GM12878 (cell line): ENCODE measurements around the gene ULBP3. TPM values are rescaled to one million over a fixed set of nuclear protein-coding genes. Genes with fewer than 3 reads are reported as not detected.

Source experiments
- ATAC-seq: fragments of 200-7000 bp; cut with Tn5 transposase; 3 replicates; pipeline ENCODE4 v1.9.1; 2020; ENCODE audit warnings: mild to moderate bottlenecking, moderate library complexity
- BruUV-seq: library from RNA; stranded (reverse); fragments of 400-500 nt; replicated peaks from 2 replicates; lab custom pipeline; 2021; lab: Mats Ljungman, UMichigan
- CTCF ChIA-PET: fragments of 300-600 bp; sonication (Branson Sonifier 250); formaldehyde crosslinking; extraction: SDS; loops from one replicate; lab custom pipeline; 2021; ENCODE audit warnings: inconsistent platforms; lab: Yijun Ruan, JAX
- POLR2A ChIA-PET: fragments of 350-600 bp; formaldehyde crosslinking; extraction: SDS; loops from one replicate; lab custom pipeline; 2021; ENCODE audit warnings: inconsistent platforms; lab: Charles Lee
- RAD21 ChIA-PET: fragments of 300-600 bp; sonication (Branson Sonifier 250); formaldehyde crosslinking; loops from one replicate; lab custom pipeline; 2023; ENCODE audit warnings: antibody characterized with exemption; ENCODE audit not compliant: unreplicated experiment; lab: Charles Lee
- SMC1A ChIA-PET: fragments of 300-600 bp; sonication (Branson Sonifier 250); formaldehyde crosslinking; loops from one replicate; lab custom pipeline; 2023; ENCODE audit not compliant: unreplicated experiment, uncharacterized antibody; lab: Charles Lee
- DNase-seq: peaks from one replicate; pipeline ENCODE4 v3.0.0-alpha.2; 2011; ENCODE audit warnings: low read depth, low spot score
- FAIRE-seq: peaks from 3 replicates; lab custom pipeline; 2011; peaks lifted over from hg19 to GRCh38; lab: Jason Lieb, UNC
- H2AFZ ChIP-seq: 2 replicates; pipeline ENCODE4 v1.6.0; 2011; ENCODE audit warnings: low read depth, low read length, control low read depth; ENCODE audit not compliant: control insufficient read depth
- H3K27ac ChIP-seq: 2 replicates; pipeline ENCODE4 v1.5.1; 2011; ENCODE audit warnings: control low read depth; ENCODE audit not compliant: control insufficient read depth, insufficient read depth
- H3K27me3 ChIP-seq, 2 experiments: replicated peaks in 1 of 2; 2 replicates each; pipeline versions ENCODE4 v1.6.0 to v1.6.1; 2011; ENCODE audit warnings: low read length in 1 of 2; ENCODE audit not compliant: control insufficient read depth in 2 of 2, insufficient read depth in 2 of 2
- H3K36me3 ChIP-seq, 2 experiments: 2 replicates each; pipeline ENCODE4 v1.5.1; 2011; ENCODE audit warnings: low read length in 1 of 2; ENCODE audit not compliant: control insufficient read depth in 2 of 2, insufficient read depth in 2 of 2
- H3K4me1 ChIP-seq: 2 replicates; pipeline ENCODE4 v1.6.1; 2011; ENCODE audit warnings: mild to moderate bottlenecking, low read length, moderate library complexity, mixed read lengths; ENCODE audit not compliant: control insufficient read depth, insufficient read depth
- H3K4me2 ChIP-seq: 2 replicates; pipeline ENCODE4 v1.6.0; 2011; ENCODE audit warnings: control low read depth; ENCODE audit not compliant: control insufficient read depth, insufficient read depth
- H3K4me3 ChIP-seq: fragments of 200-600 bp; sonication (generic); 2 replicates; pipeline ENCODE4 v1.5.1; 2016
- H3K79me2 ChIP-seq: 2 replicates; pipeline ENCODE4 v1.6.0; 2011; ENCODE audit warnings: low read length; ENCODE audit not compliant: control insufficient read depth, insufficient read depth
- H3K9ac ChIP-seq: 2 replicates; pipeline ENCODE4 v1.8.0; 2011; ENCODE audit warnings: low read length, control low read depth, mixed read lengths; ENCODE audit not compliant: control insufficient read depth, insufficient read depth
- H3K9me3 ChIP-seq: replicated peaks from 3 replicates; pipeline ENCODE4 v1.5.1; 2011; ENCODE audit warnings: mild to moderate bottlenecking, low read length; ENCODE audit not compliant: control insufficient read depth, insufficient read depth
- H4K20me1 ChIP-seq: 2 replicates; pipeline ENCODE4 v1.6.0; 2011; ENCODE audit not compliant: control insufficient read depth, insufficient read depth
- CBFB ChIP-seq: IDR thresholded peaks from 2 replicates; pipeline ENCODE4 v1.6.1; 2016; ENCODE audit warnings: antibody characterized with exemption, low read depth
- ETV6 ChIP-seq, 2 experiments: fragments of 450-650 bp in 1 of 2; IDR thresholded peaks in 1 of 2; conservative IDR thresholded peaks in 1 of 2; 2 replicates each; pipeline ENCODE4 v1.6.1; 2014; ENCODE audit warnings: antibody characterized with exemption in 1 of 2, borderline replicate concordance in 1 of 2, low read depth in 1 of 2, mild to moderate bottlenecking in 1 of 2, moderate library complexity in 1 of 2
- FOXM1 ChIP-seq: IDR thresholded peaks from 2 replicates; pipeline ENCODE4 v1.6.1; 2012; ENCODE audit warnings: low read depth, mild to moderate bottlenecking, inconsistent platforms, low read length, moderate library complexity
- JUNB ChIP-seq: IDR thresholded peaks from 2 replicates; pipeline ENCODE4 v1.6.1; 2016; ENCODE audit warnings: antibody characterized with exemption, mild to moderate bottlenecking
- JUND ChIP-seq: IDR thresholded peaks from 2 replicates; pipeline ENCODE4 v1.6.1; 2012; ENCODE audit warnings: low read depth, mild to moderate bottlenecking, low read length, improper control_type of control experiment, moderate library complexity
- LARP7 ChIP-seq: fragments of 450-650 bp; IDR thresholded peaks from 2 replicates; pipeline ENCODE4 v1.6.1; 2017; ENCODE audit warnings: mild to moderate bottlenecking
- PAX8 ChIP-seq: fragments of 450-650 bp; IDR thresholded peaks from 2 replicates; pipeline ENCODE4 v1.6.1; 2017; ENCODE audit warnings: mild to moderate bottlenecking, moderate library complexity
- RUNX3 ChIP-seq: IDR thresholded peaks from 2 replicates; pipeline ENCODE4 v1.6.1; 2012; ENCODE audit warnings: low read length, inconsistent platforms
- SPI1 ChIP-seq: IDR thresholded peaks from 2 replicates; pipeline ENCODE4 v1.6.1; 2011; ENCODE audit warnings: low read depth, mild to moderate bottlenecking, low read length, moderate library complexity, borderline replicate concordance; ENCODE audit not compliant: insufficient read depth
- STAT1 ChIP-seq: fragments of 450-650 bp; conservative IDR thresholded peaks from 2 replicates; pipeline ENCODE4 v1.6.1; 2014; ENCODE audit warnings: antibody characterized with exemption, mild to moderate bottlenecking
- WGBS: methylation state at CpG from one replicate; pipeline ENCODE4 v1.1.6; 2016; ENCODE audit warnings: low lambda C conversion rate; ENCODE audit not compliant: insufficient replicate concordance, insufficient coverage; ENCODE audit errors: missing lambda C conversion rate; 5-methylcytosine and 5-hydroxymethylcytosine counted together
- in situ Hi-C: fragments of 300-500 bp; cut with MboI; formaldehyde crosslinking; loops from 9 replicates; pipeline ENCODE4 v1.14.3; 2018; ENCODE audit warnings: mixed read lengths
- intact Hi-C: fragments of 100-400 bp; cut with micrococcal nuclease; formaldehyde crosslinking; loops from one replicate; pipeline ENCODE4 v1.14.2; 2022; ENCODE audit not compliant: unreplicated experiment
- polyA plus RNA-seq, 11 experiments: library from polyadenylated mRNA; depleted of rRNA in 4 of 11; unstranded in 6 of 11; stranded (reverse) in 5 of 11; fragments of >200 nt; fragmentation: Nextera tagmentation in 4 of 11; fragmentation: Illumina TruSeq in 1 of 11; extraction: Ambion mirVana in 4 of 11; extraction: Trizol in 1 of 11; gene quantifications; 1 replicate in 1 of 11; 2 replicates in 10 of 11; pipeline versions ENCODE4 v1.2.1 to v1.2.3, GENCODE V29; 2011 to 2016; ENCODE audit warnings: inconsistent platforms in 2 of 11, missing spikeins in 2 of 11, low read depth in 1 of 11
- total RNA-seq, 4 experiments: library from RNA; depleted of rRNA in 3 of 4; stranded (reverse); fragments of >200 nt in 3 of 4; fragmentation: Illumina TruSeq in 1 of 4; extraction: Trizol in 1 of 4; gene quantifications; 2 replicates each; pipeline versions ENCODE4 v1.2.1 to v1.2.3, GENCODE V29; 2013 to 2021
- TF ChIP-seq, protein P1 (sequence below): fragments of 450-650 bp; IDR thresholded peaks from 2 replicates; pipeline ENCODE4 v1.6.1; 2017; ENCODE audit warnings: borderline replicate concordance
- TF ChIP-seq, protein P2 (sequence below): fragments of 150-350 bp; IDR thresholded peaks from 2 replicates; pipeline ENCODE4 v1.6.1; 2016; ENCODE audit warnings: low read depth, low read length
- TF ChIP-seq, protein P3 (sequence below): fragments of 450-650 bp; IDR thresholded peaks from 2 replicates; pipeline ENCODE4 v1.6.1; 2017; ENCODE audit warnings: mild to moderate bottlenecking, moderate library complexity

ULBP3 gene
- total and polyA plus RNA-seq, 10 of the 15 experiments (the other 5 are each of a cell fraction or from before 2014, with no cell fraction given), result 0.08 to 0.16 TPM; not detected in 8

DNA sequence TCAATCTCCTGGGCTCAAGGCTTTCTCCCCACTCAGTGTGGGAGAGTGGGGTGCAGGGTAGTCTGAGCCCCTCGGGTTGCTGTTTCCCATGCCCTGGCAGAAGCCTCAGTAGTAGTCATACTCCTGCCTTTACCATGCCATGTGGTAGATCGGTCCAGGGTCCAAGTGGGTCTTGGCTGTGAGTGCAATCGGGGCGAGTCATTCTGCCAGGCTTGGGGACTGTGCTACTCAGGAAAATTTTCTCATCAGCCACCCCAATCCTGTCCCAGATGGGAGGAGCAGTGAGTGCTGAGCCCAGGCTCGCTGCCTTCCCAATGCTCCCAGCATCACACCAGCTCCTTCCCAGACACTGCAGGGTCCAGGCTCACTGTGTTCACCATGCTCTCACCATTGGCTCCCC is 32.8 kb downstream of the ULBP3 start:
- no peaks in the 10 kb centered on the region for H3K79me2 ChIP-seq
- BruUV-seq, result no TSS peak
- no peak for FAIRE-seq
- TF ChIP-seq LARP7, result no peak
- no peak for TF ChIP-seq FOXM1
- TF ChIP-seq, protein P1, sequence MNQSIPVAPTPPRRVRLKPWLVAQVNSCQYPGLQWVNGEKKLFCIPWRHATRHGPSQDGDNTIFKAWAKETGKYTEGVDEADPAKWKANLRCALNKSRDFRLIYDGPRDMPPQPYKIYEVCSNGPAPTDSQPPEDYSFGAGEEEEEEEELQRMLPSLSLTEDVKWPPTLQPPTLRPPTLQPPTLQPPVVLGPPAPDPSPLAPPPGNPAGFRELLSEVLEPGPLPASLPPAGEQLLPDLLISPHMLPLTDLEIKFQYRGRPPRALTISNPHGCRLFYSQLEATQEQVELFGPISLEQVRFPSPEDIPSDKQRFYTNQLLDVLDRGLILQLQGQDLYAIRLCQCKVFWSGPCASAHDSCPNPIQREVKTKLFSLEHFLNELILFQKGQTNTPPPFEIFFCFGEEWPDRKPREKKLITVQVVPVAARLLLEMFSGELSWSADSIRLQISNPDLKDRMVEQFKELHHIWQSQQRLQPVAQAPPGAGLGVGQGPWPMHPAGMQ, result no peak
- TF ChIP-seq, protein P2, sequence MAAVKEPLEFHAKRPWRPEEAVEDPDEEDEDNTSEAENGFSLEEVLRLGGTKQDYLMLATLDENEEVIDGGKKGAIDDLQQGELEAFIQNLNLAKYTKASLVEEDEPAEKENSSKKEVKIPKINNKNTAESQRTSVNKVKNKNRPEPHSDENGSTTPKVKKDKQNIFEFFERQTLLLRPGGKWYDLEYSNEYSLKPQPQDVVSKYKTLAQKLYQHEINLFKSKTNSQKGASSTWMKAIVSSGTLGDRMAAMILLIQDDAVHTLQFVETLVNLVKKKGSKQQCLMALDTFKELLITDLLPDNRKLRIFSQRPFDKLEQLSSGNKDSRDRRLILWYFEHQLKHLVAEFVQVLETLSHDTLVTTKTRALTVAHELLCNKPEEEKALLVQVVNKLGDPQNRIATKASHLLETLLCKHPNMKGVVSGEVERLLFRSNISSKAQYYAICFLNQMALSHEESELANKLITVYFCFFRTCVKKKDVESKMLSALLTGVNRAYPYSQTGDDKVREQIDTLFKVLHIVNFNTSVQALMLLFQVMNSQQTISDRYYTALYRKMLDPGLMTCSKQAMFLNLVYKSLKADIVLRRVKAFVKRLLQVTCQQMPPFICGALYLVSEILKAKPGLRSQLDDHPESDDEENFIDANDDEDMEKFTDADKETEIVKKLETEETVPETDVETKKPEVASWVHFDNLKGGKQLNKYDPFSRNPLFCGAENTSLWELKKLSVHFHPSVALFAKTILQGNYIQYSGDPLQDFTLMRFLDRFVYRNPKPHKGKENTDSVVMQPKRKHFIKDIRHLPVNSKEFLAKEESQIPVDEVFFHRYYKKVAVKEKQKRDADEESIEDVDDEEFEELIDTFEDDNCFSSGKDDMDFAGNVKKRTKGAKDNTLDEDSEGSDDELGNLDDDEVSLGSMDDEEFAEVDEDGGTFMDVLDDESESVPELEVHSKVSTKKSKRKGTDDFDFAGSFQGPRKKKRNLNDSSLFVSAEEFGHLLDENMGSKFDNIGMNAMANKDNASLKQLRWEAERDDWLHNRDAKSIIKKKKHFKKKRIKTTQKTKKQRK, result no peak
- TF ChIP-seq JUND, result no peak
- TF ChIP-seq, protein P3, sequence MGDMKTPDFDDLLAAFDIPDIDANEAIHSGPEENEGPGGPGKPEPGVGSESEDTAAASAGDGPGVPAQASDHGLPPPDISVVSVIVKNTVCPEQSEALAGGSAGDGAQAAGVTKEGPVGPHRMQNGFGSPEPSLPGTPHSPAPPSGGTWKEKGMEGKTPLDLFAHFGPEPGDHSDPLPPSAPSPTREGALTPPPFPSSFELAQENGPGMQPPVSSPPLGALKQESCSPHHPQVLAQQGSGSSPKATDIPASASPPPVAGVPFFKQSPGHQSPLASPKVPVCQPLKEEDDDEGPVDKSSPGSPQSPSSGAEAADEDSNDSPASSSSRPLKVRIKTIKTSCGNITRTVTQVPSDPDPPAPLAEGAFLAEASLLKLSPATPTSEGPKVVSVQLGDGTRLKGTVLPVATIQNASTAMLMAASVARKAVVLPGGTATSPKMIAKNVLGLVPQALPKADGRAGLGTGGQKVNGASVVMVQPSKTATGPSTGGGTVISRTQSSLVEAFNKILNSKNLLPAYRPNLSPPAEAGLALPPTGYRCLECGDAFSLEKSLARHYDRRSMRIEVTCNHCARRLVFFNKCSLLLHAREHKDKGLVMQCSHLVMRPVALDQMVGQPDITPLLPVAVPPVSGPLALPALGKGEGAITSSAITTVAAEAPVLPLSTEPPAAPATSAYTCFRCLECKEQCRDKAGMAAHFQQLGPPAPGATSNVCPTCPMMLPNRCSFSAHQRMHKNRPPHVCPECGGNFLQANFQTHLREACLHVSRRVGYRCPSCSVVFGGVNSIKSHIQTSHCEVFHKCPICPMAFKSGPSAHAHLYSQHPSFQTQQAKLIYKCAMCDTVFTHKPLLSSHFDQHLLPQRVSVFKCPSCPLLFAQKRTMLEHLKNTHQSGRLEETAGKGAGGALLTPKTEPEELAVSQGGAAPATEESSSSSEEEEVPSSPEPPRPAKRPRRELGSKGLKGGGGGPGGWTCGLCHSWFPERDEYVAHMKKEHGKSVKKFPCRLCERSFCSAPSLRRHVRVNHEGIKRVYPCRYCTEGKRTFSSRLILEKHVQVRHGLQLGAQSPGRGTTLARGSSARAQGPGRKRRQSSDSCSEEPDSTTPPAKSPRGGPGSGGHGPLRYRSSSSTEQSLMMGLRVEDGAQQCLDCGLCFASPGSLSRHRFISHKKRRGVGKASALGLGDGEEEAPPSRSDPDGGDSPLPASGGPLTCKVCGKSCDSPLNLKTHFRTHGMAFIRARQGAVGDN, result no peak
- TF ChIP-seq PAX8, result no peak
- TF ChIP-seq ETV6 (conservative IDR thresholded peaks at IDR 0.05 in 1 of 2, IDR thresholded peaks at IDR 0.05 in 1 of 2; ENCODE audit: borderline replicate concordance in 1 of 2, low read depth in 1 of 2), result no peak
- no peak for TF ChIP-seq STAT1
- no peak for TF ChIP-seq RUNX3
- no peak for TF ChIP-seq JUNB
- TF ChIP-seq CBFB, result no peak
- no peak for TF ChIP-seq SPI1
- no peak overlapping the region for H3K4me3 ChIP-seq
- WGBS, result 1% methylated on average over 5 of the region's 5 CpGs
- ChIA-PET CTCF (interaction anchor here (1.3 kb wide), 1 partner anchor 359 kb away, joined by 3 read pairs; no protein-coding TSS in a partner anchor), POLR2A (no interaction called here), SMC1A (no interaction called here), RAD21 (no interaction called here)
- no peak overlapping the region for H3K4me2 ChIP-seq
- H4K20me1 ChIP-seq, result no peaks in the 10 kb centered on the region
- no peaks in the 10 kb centered on the region for H3K36me3 ChIP-seq
- no peak overlapping the region for H2AFZ ChIP-seq
- no peaks in the 10 kb centered on the region for H3K9me3 ChIP-seq
- DNase-seq, result no peak
- peaks cover 11 to 15% of the 10 kb centered on the region in 2 experiments for H3K27me3 ChIP-seq
- no peaks in the 10 kb centered on the region for H3K4me1 ChIP-seq
- H3K27ac ChIP-seq, result no peak overlapping the region
- no peak overlapping the region for H3K9ac ChIP-seq
- in situ Hi-C loops (no loop called here), intact Hi-C loops (no loop called here)
- ATAC-seq, result no peak
